ENCODE results near the gene DLD. TPM values are rescaled to one million over a fixed set of nuclear protein-coding genes. Genes with fewer than 3 reads are reported as not detected.

The DLD gene
- polyA plus RNA-seq, 1 experiment = 169 TPM

- DNase-seq (ENCODE audit: low read depth, low spot score) = no peak
- no peaks in the 10 kb centered on the region for H3K27me3 ChIP-seq (ENCODE audit: control insufficient read depth, insufficient read depth, low read length)
- ChIA-PET POLR2A (no interaction called here), CTCF (no interaction called here)
- H3K4me3 ChIP-seq (ENCODE audit: low read depth, low read length) = no peak overlapping the region
- H3K27ac ChIP-seq (ENCODE audit: low read depth, low read length) = no peak overlapping the region
- H3K9me3 ChIP-seq (ENCODE audit: control insufficient read depth, insufficient read depth, low read length) = no peaks in the 10 kb centered on the region
- TF ChIP-seq CTCF (IDR thresholded peaks at IDR 0.05; ENCODE audit: low read depth, low read length) = no peak
Observed at GRCh38 chr7:107936312-107936711, 45.3 kb downstream of the DLD start.

- Histone ChIP-seq H3K27me3 (ENCODE audit: control insufficient read depth, insufficient read depth, low read length) (no peaks in the 10 kb centered on the region), H3K9me3 (ENCODE audit: control insufficient read depth, insufficient read depth, low read length) (no peaks in the 10 kb centered on the region), H3K4me3 (ENCODE audit: low read depth, low read length) (no peak overlapping the region), H3K27ac (ENCODE audit: low read depth, low read length) (no peak overlapping the region)
- CTCF ChIA-PET = interaction anchor here (0.6 to 0.9 kb wide), 2 partner anchors 11 to 159 kb away, joined by 3 to 4 read pairs; no protein-coding TSS in a partner anchor
- no peak for TF ChIP-seq CTCF (IDR thresholded peaks at IDR 0.05; ENCODE audit: low read depth, low read length)
- no peak for DNase-seq (ENCODE audit: low read depth, low spot score)
- POLR2A ChIA-PET = no interaction called here
Observed at GRCh38 chr7:107937531-107937930, 46.5 kb downstream of the DLD start.

- H3K27me3 ChIP-seq (ENCODE audit: control insufficient read depth, insufficient read depth, low read length) = no peaks in the 10 kb centered on the region
- no peak overlapping the region for H3K4me3 ChIP-seq (ENCODE audit: low read depth, low read length)
- CTCF ChIA-PET = no interaction called here
- DNase-seq (ENCODE audit: low read depth, low spot score) = no peak
- no peaks in the 10 kb centered on the region for H3K9me3 ChIP-seq (ENCODE audit: control insufficient read depth, insufficient read depth, low read length)
- TF ChIP-seq CTCF (IDR thresholded peaks at IDR 0.05; ENCODE audit: low read depth, low read length) = no peak
- H3K27ac ChIP-seq (ENCODE audit: low read depth, low read length) = no peak overlapping the region
- POLR2A ChIA-PET = no interaction called here
Observed at GRCh38 chr7:107938456-107939250, 47.7 kb downstream of the DLD start.

GRCh38 chr7:107939573-107940489, 48.8 kb downstream of the DLD start:
- Histone ChIP-seq H3K27ac (ENCODE audit: low read depth, low read length) (peak overlapping the region; percentile 62), H3K27me3 (ENCODE audit: control insufficient read depth, insufficient read depth, low read length) (no peaks in the 10 kb centered on the region), H3K4me3 (ENCODE audit: low read depth, low read length) (no peak overlapping the region), H3K9me3 (ENCODE audit: control insufficient read depth, insufficient read depth, low read length) (no peaks in the 10 kb centered on the region)
- no peak for DNase-seq (ENCODE audit: low read depth, low spot score)
- ChIA-PET POLR2A (interaction anchor here (0.9 kb wide), 1 partner anchor 19 kb away, joined by 3 read pairs; no protein-coding TSS in a partner anchor), CTCF (no interaction called here)
- TF ChIP-seq CTCF (IDR thresholded peaks at IDR 0.05; ENCODE audit: low read depth, low read length) = no peak

- ChIA-PET CTCF (no interaction called here), POLR2A (no interaction called here)
- no peaks in the 10 kb centered on the region for H3K9me3 ChIP-seq (ENCODE audit: control insufficient read depth, insufficient read depth, low read length)
- H3K27ac ChIP-seq (ENCODE audit: low read depth, low read length) = no peak overlapping the region
- no peaks in the 10 kb centered on the region for H3K27me3 ChIP-seq (ENCODE audit: control insufficient read depth, insufficient read depth, low read length)
- TF ChIP-seq CTCF (IDR thresholded peaks at IDR 0.05; ENCODE audit: low read depth, low read length) = no peak
- no peak overlapping the region for H3K4me3 ChIP-seq (ENCODE audit: low read depth, low read length)
- no peak for DNase-seq (ENCODE audit: low read depth, low spot score)
Observed at GRCh38 chr7:107940951-107941350, 50.0 kb downstream of the DLD start.

Data from AG04450 (cell line).